GM21717 (cell line): ENCODE measurements around the gene CD53.
"Not testable (repeated sequence)": the region's sequence is repeated elsewhere in the genome, so short reads cannot be mapped to it uniquely, and the experiment has no call there.

Experiments
- ATAC-seq: cut with Tn5 transposase; IDR thresholded peaks from one replicate; pipeline ENCODE4 v1.9.1; 2021; ENCODE audit warnings: mild to moderate bottlenecking, moderate library complexity; ENCODE audit not compliant: unreplicated experiment

CD53 gene

GRCh38 chr1:110914676-110915075, 41.7 kb downstream of the CD53 start:
- ATAC-seq: no peak

- no peak for ATAC-seq
These were observed 42.9 kb downstream of the CD53 start for GRCh38 chr1:110915804-110916203.

- ATAC-seq: no peak
These were observed 43.3 kb downstream of the CD53 start for GRCh38 chr1:110916274-110916668.

GRCh38 chr1:110916669-110917306, 43.8 kb downstream of the CD53 start:
- ATAC-seq: no peak

GRCh38 chr1:110918016-110918415, 45.1 kb downstream of the CD53 start:
- ATAC-seq: no peak

- ATAC-seq: no peak
These were observed 49.0 kb downstream of the CD53 start for GRCh38 chr1:110921953-110922352.

GRCh38 chr1:110927484-110928075, 54.6 kb downstream of the CD53 start:
- no peak for ATAC-seq

- no peak for ATAC-seq
These were observed 55.2 kb downstream of the CD53 start for GRCh38 chr1:110928191-110928590.

- no peak for ATAC-seq
These were observed 56.0 kb downstream of the CD53 start for GRCh38 chr1:110928904-110929303.

GRCh38 chr1:110931097-110931496, 58.1 kb downstream of the CD53 start:
- not testable (repeated sequence) for ATAC-seq

- no peak for ATAC-seq
These were observed 63.6 kb downstream of the CD53 start for GRCh38 chr1:110936567-110936966.

GRCh38 chr1:110944806-110945205, 71.9 kb downstream of the CD53 start:
- ATAC-seq: no peak

GRCh38 chr1:110945626-110946025, 72.7 kb downstream of the CD53 start:
- no peak for ATAC-seq

- no peak for ATAC-seq
These were observed 75.3 kb downstream of the CD53 start for GRCh38 chr1:110948038-110948810.
